ENCODE measurements around the gene BNC2. TPM values are rescaled to one million over a fixed set of nuclear protein-coding genes. Genes with fewer than 3 reads are reported as not detected.

Gene BNC2
- total and polyA plus RNA-seq, 8 donors: 0.28 to 7.6 (median 0.99) TPM

- H3K9me3 ChIP-seq: no peaks in the 10 kb centered on the region
- FAIRE-seq (peak; percentile 56), ATAC-seq (no peak), DNase-seq (no peak)
- intact Hi-C loops (cut with DNase I): no loop called here
- no peak for TF ChIP-seq CTCF (IDR thresholded peaks at IDR 0.05)
- H3K4me1 ChIP-seq: peaks cover 0 to 1% (median 0%) of the 10 kb centered on the region in 3 donors
- no peak overlapping the region for H3K4me3 ChIP-seq
- no peak overlapping the region for H3K27ac ChIP-seq
- 55 to 70% methylated on average over 2 of the region's 2 CpGs for WGBS, 2 donors
- no peaks in the 10 kb centered on the region for H3K27me3 ChIP-seq
- H3K36me3 ChIP-seq: no peaks in the 10 kb centered on the region
Measured at GRCh38 chr9:16823906-16824305, 46.6 kb downstream of the BNC2 start.

- no peaks in the 10 kb centered on the region for H3K4me1 ChIP-seq
- no peak overlapping the region for H3K4me3 ChIP-seq
- intact Hi-C loops (cut with DNase I): no loop called here
- DNase-seq: no peak
- no peaks in the 10 kb centered on the region for H3K27me3 ChIP-seq
- H3K36me3 ChIP-seq: no peaks in the 10 kb centered on the region
- TF ChIP-seq CTCF (IDR thresholded peaks at IDR 0.05): no peak
- ATAC-seq: no peak
- H3K9me3 ChIP-seq: no peaks in the 10 kb centered on the region
- 65 to 78% methylated on average over 1 of the region's 1 CpG for WGBS, 2 donors
- no peak for FAIRE-seq
- H3K27ac ChIP-seq: no peak overlapping the region
Measured at GRCh38 chr9:16821344-16821743, 49.1 kb downstream of the BNC2 start.

- ATAC-seq (no peak), FAIRE-seq (no peak), DNase-seq (no peak)
- Histone ChIP-seq H3K27ac (no peak overlapping the region), H3K9me3 (no peaks in the 10 kb centered on the region), H3K4me1 (no peaks in the 10 kb centered on the region), H3K4me3 (no peak overlapping the region), H3K27me3 (no peaks in the 10 kb centered on the region), H3K36me3 (no peaks in the 10 kb centered on the region)
- 59 to 81% methylated on average over 2 of the region's 2 CpGs for WGBS, 2 donors
- intact Hi-C loops (cut with DNase I): no loop called here
- no peak for TF ChIP-seq CTCF (IDR thresholded peaks at IDR 0.05)
Measured at GRCh38 chr9:16817514-16817913, 53.0 kb downstream of the BNC2 start.

- WGBS, 2 donors: 94 to 95% methylated on average over 2 of the region's 2 CpGs
- no peak overlapping the region for H3K27ac ChIP-seq
- DNase-seq: no peak
- H3K27me3 ChIP-seq: no peaks in the 10 kb centered on the region
- intact Hi-C loops (cut with DNase I): no loop called here
- no peaks in the 10 kb centered on the region for H3K36me3 ChIP-seq
- no peak for FAIRE-seq
- no peak overlapping the region for H3K4me3 ChIP-seq
- ATAC-seq: no peak
- no peak for TF ChIP-seq CTCF (IDR thresholded peaks at IDR 0.05)
- no peaks in the 10 kb centered on the region for H3K9me3 ChIP-seq
- no peaks in the 10 kb centered on the region for H3K4me1 ChIP-seq
Measured at GRCh38 chr9:16817002-16817401, 53.5 kb downstream of the BNC2 start.

GRCh38 chr9:16816011-16816410 lies 54.5 kb downstream of the BNC2 start:
- no peak for FAIRE-seq
- Histone ChIP-seq H3K36me3 (no peaks in the 10 kb centered on the region), H3K9me3 (no peaks in the 10 kb centered on the region), H3K4me3 (no peak overlapping the region), H3K27ac (no peak overlapping the region), H3K27me3 (no peaks in the 10 kb centered on the region), H3K4me1 (no peaks in the 10 kb centered on the region)
- no peak for DNase-seq
- TF ChIP-seq CTCF (IDR thresholded peaks at IDR 0.05): no peak
- intact Hi-C loops (cut with DNase I): no loop called here
- ATAC-seq: no peak
- 59 to 67% methylated on average over 4 of the region's 4 CpGs for WGBS, 2 donors
